GM12891 (cell line): ENCODE measurements around the gene TBC1D22A.

Source experiments
- PAX5 ChIP-seq: IDR thresholded peaks from 2 replicates; pipeline ENCODE4 v1.6.1; 2011; ENCODE audit warnings: low read length, moderate library complexity, mild to moderate bottlenecking; ENCODE audit not compliant: insufficient read depth, severe bottlenecking
- POLR2A ChIP-seq: IDR thresholded peaks from 2 replicates; pipeline ENCODE4 v1.6.1; 2011; ENCODE audit warnings: low read depth, low read length, control low read depth
- POLR2AphosphoS5 ChIP-seq: IDR thresholded peaks from 2 replicates; pipeline ENCODE4 v1.6.1; 2011; ENCODE audit warnings: low read depth, low read length, control low read depth
- POU2F2 ChIP-seq: IDR thresholded peaks from 2 replicates; pipeline ENCODE4 v1.6.1; 2011; ENCODE audit warnings: low read depth, mild to moderate bottlenecking, control low read depth, low read length, moderate library complexity
- SPI1 ChIP-seq: IDR thresholded peaks from 2 replicates; pipeline ENCODE4 v1.6.1; 2011; ENCODE audit warnings: low read depth, low read length, control low read depth
- TAF1 ChIP-seq: IDR thresholded peaks from 2 replicates; pipeline ENCODE4 v1.6.1; 2011; ENCODE audit warnings: low read depth, low read length, control low read depth

DNA sequence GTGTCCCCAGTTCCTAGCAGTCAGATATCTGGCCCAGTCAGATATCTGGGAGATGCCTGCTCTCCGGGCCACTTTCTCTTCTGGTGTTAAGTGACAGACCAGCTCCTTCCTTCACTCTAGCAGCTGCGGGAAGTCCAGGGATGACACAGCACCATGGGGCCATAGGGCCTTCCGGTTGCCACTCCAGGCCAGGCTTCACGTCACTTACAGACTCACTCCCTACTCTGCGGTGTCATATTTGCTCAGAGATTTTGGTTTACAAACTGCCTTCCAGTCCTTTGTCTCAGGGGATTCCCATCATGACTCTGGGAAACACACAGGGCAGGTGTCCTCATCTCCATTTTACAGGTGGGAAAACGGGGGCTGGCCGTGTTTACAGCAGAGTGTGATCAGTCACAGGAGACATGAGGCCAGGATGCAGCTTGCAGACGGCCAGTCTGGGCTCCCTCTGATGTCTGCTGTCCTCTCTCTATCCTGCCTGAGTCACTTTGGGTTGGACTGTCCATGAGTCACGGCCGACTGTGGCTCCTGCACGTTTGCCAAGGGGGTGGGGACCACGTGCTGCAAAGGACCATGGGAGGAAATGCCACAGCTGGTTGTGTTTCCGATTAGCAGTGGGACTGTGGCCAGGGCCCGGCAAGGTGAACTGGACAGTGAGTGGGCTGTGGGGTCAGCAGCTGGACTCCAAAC is 8.2 kb upstream of the TBC1D22A start:
- no peak for TF ChIP-seq POLR2A
- TF ChIP-seq POLR2AphosphoS5 = no peak
- no peak for TF ChIP-seq TAF1
- TF ChIP-seq SPI1 = no peak
- TF ChIP-seq POU2F2 = no peak
- no peak for TF ChIP-seq PAX5
